Bronchial epithelial cell (primary cell): ENCODE measurements around the gene RAPGEF6. TPM values are rescaled to one million over a fixed set of nuclear protein-coding genes. Genes with fewer than 3 reads are reported as not detected.

ENCODE experiments used
- DNase-seq: peaks from one replicate; pipeline ENCODE4 v3.0.0-alpha.2; 2010; ENCODE audit warnings: low read depth
- FAIRE-seq: peaks from 2 replicates; lab custom pipeline; 2011; peaks lifted over from hg19 to GRCh38; lab: Jason Lieb, UNC
- H3K27me3 ChIP-seq: 2 replicates; pipeline ENCODE4 v1.5.1; 2011; ENCODE audit warnings: low read length; ENCODE audit not compliant: control insufficient read depth, insufficient read depth
- H3K36me3 ChIP-seq: 2 replicates; pipeline ENCODE4 v1.5.1; 2011; ENCODE audit warnings: low read length; ENCODE audit not compliant: control insufficient read depth, insufficient read depth
- H3K4me3 ChIP-seq: 2 replicates; pipeline ENCODE4 v1.5.1; 2011; ENCODE audit warnings: mild to moderate bottlenecking, low read depth, low read length, control low read depth
- CTCF ChIP-seq: IDR thresholded peaks from 2 replicates; pipeline ENCODE4 v1.5.1; 2011; ENCODE audit warnings: mild to moderate bottlenecking, moderate library complexity, low read length, control low read depth, inconsistent platforms; ENCODE audit not compliant: insufficient read depth, severe bottlenecking
- total RNA-seq: library from RNA; depleted of rRNA; stranded (reverse); fragments of >200 nt; gene quantifications from 2 replicates; pipeline ENCODE4 v1.2.1, GENCODE V29; 2014

Gene RAPGEF6
- total RNA-seq, 1 donor from 2014 or later, result 14.2 TPM

- FAIRE-seq (no peak), DNase-seq (no peak)
- no peak overlapping the region for H3K4me3 ChIP-seq
- no peaks in the 10 kb centered on the region for H3K27me3 ChIP-seq
- no peak for TF ChIP-seq CTCF
- no peaks in the 10 kb centered on the region for H3K36me3 ChIP-seq
Observed at GRCh38 chr5:131481569-131481968, 153.5 kb downstream of the RAPGEF6 start.

- H3K27me3 ChIP-seq, result no peaks in the 10 kb centered on the region
- no peaks in the 10 kb centered on the region for H3K36me3 ChIP-seq
- FAIRE-seq (no peak), DNase-seq (no peak)
- TF ChIP-seq CTCF, result no peak
- no peak overlapping the region for H3K4me3 ChIP-seq
Observed at GRCh38 chr5:131475541-131475941, 159.5 kb downstream of the RAPGEF6 start.

GRCh38 chr5:131473731-131474130 lies 161.3 kb downstream of the RAPGEF6 start:
- no peak for DNase-seq
- FAIRE-seq, result no peak
- H3K27me3 ChIP-seq, result no peaks in the 10 kb centered on the region

GRCh38 chr5:131466171-131466766 lies 168.8 kb downstream of the RAPGEF6 start:
- FAIRE-seq (no peak), DNase-seq (peak; percentile 91)
- TF ChIP-seq CTCF, result no peak
- no peak overlapping the region for H3K4me3 ChIP-seq
- H3K27me3 ChIP-seq, result no peaks in the 10 kb centered on the region
- no peaks in the 10 kb centered on the region for H3K36me3 ChIP-seq

More at GRCh38 chr5:131473731-131474130, 161.3 kb downstream of the RAPGEF6 start:
- Histone ChIP-seq H3K4me3 (no peak overlapping the region), H3K36me3 (no peaks in the 10 kb centered on the region)
- TF ChIP-seq CTCF, result no peak

- TF ChIP-seq CTCF, result no peak
- FAIRE-seq, result no peak
- no peak for DNase-seq
- no peaks in the 10 kb centered on the region for H3K27me3 ChIP-seq
- H3K36me3 ChIP-seq, result no peaks in the 10 kb centered on the region
- no peak overlapping the region for H3K4me3 ChIP-seq
Observed at GRCh38 chr5:131463656-131464055, 171.4 kb downstream of the RAPGEF6 start.

- no peak for TF ChIP-seq CTCF
- H3K27me3 ChIP-seq, result no peaks in the 10 kb centered on the region
- FAIRE-seq, result no peak
Observed at GRCh38 chr5:131462454-131462853, 172.6 kb downstream of the RAPGEF6 start.

More at GRCh38 chr5:131462454-131462853, 172.6 kb downstream of the RAPGEF6 start:
- Histone ChIP-seq H3K36me3 (no peaks in the 10 kb centered on the region), H3K4me3 (no peak overlapping the region)
- no peak for DNase-seq
